IMR-90 (cell line): ENCODE data around the gene ERP44. TPM values are rescaled to one million over a fixed set of nuclear protein-coding genes. Genes with fewer than 3 reads are reported as not detected.

ENCODE experiments used
- ATAC-seq: fragments of 200-7000 bp; cut with Tn5 transposase; 2 replicates; pipeline ENCODE4 v1.9.1; 2020; ENCODE audit warnings: low read depth, mild to moderate bottlenecking, moderate library complexity
- BruUV-seq: library from RNA; stranded (reverse); fragments of 400-500 nt; replicated peaks from 2 replicates; lab custom pipeline; 2021; lab: Mats Ljungman, UMichigan
- CTCF ChIA-PET: fragments of 300-600 bp; formaldehyde crosslinking; extraction: SDS; loops from one replicate; lab custom pipeline; 2021; ENCODE audit warnings: antibody characterized with exemption; lab: Yijun Ruan, JAX
- POLR2A ChIA-PET: fragments of 300-600 bp; sonication (Branson Sonifier 250); formaldehyde crosslinking; loops from one replicate; lab custom pipeline; 2022; ENCODE audit warnings: antibody characterized with exemption; ENCODE audit not compliant: unreplicated experiment; lab: Charles Lee
- DNase-seq: peaks from one replicate; pipeline ENCODE4 v3.0.0; 2013
- H2AFZ ChIP-seq: replicated peaks from 2 replicates; pipeline ENCODE3; 2013; ENCODE audit warnings: low read length, mild to moderate bottlenecking; ENCODE audit not compliant: poor library complexity
- H2AK5ac ChIP-seq: 2 replicates; pipeline ENCODE4 v1.6.1; 2013; ENCODE audit warnings: low read depth, low read length, inconsistent platforms
- H2AK9ac ChIP-seq: replicated peaks from 2 replicates; pipeline ENCODE3; 2013; ENCODE audit warnings: mild to moderate bottlenecking, low read depth, low read length, moderate library complexity; ENCODE audit not compliant: poor library complexity
- H2BK120ac ChIP-seq: 2 replicates; pipeline ENCODE4 v1.6.1; 2013; ENCODE audit warnings: low read depth, low read length, inconsistent platforms
- H2BK15ac ChIP-seq: 3 replicates; pipeline ENCODE4 v1.6.1; 2013; ENCODE audit warnings: low read depth, low read length, inconsistent platforms
- H2BK20ac ChIP-seq: 2 replicates; pipeline ENCODE4 v1.6.1; 2013; ENCODE audit warnings: low read depth, mild to moderate bottlenecking, inconsistent platforms, low read length, moderate library complexity
- H2BK5ac ChIP-seq: 2 replicates; pipeline ENCODE4 v1.6.1; 2013; ENCODE audit warnings: mild to moderate bottlenecking, low read depth, low read length, inconsistent platforms; ENCODE audit not compliant: poor library complexity, severe bottlenecking
- H3K14ac ChIP-seq: replicated peaks from 2 replicates; pipeline ENCODE4 v1.6.1; 2013; ENCODE audit warnings: low read depth, low read length, inconsistent platforms
- H3K18ac ChIP-seq: 2 replicates; pipeline ENCODE4 v1.6.1; 2013; ENCODE audit warnings: low read depth, low read length, control low read depth
- H3K23ac ChIP-seq: 2 replicates; pipeline ENCODE4 v1.6.1; 2013; ENCODE audit warnings: low read depth, low read length, inconsistent platforms
- H3K27ac ChIP-seq: 2 replicates; pipeline ENCODE4 v1.5.1; 2013; ENCODE audit warnings: mild to moderate bottlenecking, control low read depth, low read length; ENCODE audit not compliant: insufficient read depth
- H3K27me3 ChIP-seq: 2 replicates; pipeline ENCODE4 v1.6.1; 2013; ENCODE audit warnings: low read length; ENCODE audit not compliant: control insufficient read depth, insufficient read depth
- H3K36me3 ChIP-seq: 2 replicates; pipeline ENCODE4 v1.6.1; 2013; ENCODE audit warnings: low read length, mixed read lengths; ENCODE audit not compliant: control insufficient read depth, insufficient read depth
- H3K4ac ChIP-seq: 2 replicates; pipeline ENCODE4 v1.6.1; 2013; ENCODE audit warnings: low read depth, low read length, inconsistent platforms
- H3K4me1 ChIP-seq: 2 replicates; pipeline ENCODE4 v1.6.1; 2013; ENCODE audit warnings: low read length, mixed read lengths; ENCODE audit not compliant: control insufficient read depth, insufficient read depth
- H3K4me2 ChIP-seq: 2 replicates; pipeline ENCODE4 v1.6.1; 2013; ENCODE audit warnings: low read depth, mild to moderate bottlenecking, control low read depth, low read length, moderate library complexity
- H3K4me3 ChIP-seq: 2 replicates; pipeline ENCODE4 v1.5.1; 2013; ENCODE audit warnings: low read depth, mild to moderate bottlenecking, control low read depth, low read length, moderate library complexity; ENCODE audit not compliant: insufficient read depth
- H3K56ac ChIP-seq: 2 replicates; pipeline ENCODE4 v1.6.1; 2013; ENCODE audit warnings: low read length, inconsistent platforms; ENCODE audit not compliant: insufficient read depth; ENCODE audit errors: extremely low read depth
- H3K79me1 ChIP-seq, 2 experiments: 2 replicates each; pipeline ENCODE4 v1.6.1; 2013; ENCODE audit warnings: low read length in 2 of 2, inconsistent platforms in 1 of 2, low read depth in 1 of 2
- H3K9ac ChIP-seq: 2 replicates; pipeline ENCODE4 v1.6.1; 2013; ENCODE audit warnings: low read depth, low read length, control low read depth
- H3K9me1 ChIP-seq: 2 replicates; pipeline ENCODE4 v1.6.1; 2013; ENCODE audit warnings: low read length, inconsistent platforms; ENCODE audit not compliant: insufficient read depth
- H3K9me3 ChIP-seq: 2 replicates; pipeline ENCODE4 v1.6.1; 2013; ENCODE audit warnings: low read length; ENCODE audit not compliant: control insufficient read depth, insufficient read depth
- H4K20me1 ChIP-seq: 2 replicates; pipeline ENCODE4 v1.6.1; 2013; ENCODE audit warnings: low read length, inconsistent platforms; ENCODE audit not compliant: insufficient read depth
- H4K5ac ChIP-seq: 2 replicates; pipeline ENCODE4 v1.6.1; 2013; ENCODE audit warnings: mild to moderate bottlenecking, low read depth, low read length, control low read depth
- H4K8ac ChIP-seq, 2 experiments: 2 replicates each; pipeline ENCODE4 v1.6.1; 2013; ENCODE audit warnings: low read depth in 2 of 2, low read length in 2 of 2, control low read depth in 1 of 2, inconsistent platforms in 1 of 2
- H4K91ac ChIP-seq: 2 replicates; pipeline ENCODE4 v1.6.1; 2013; ENCODE audit warnings: low read depth, low read length, inconsistent platforms; ENCODE audit not compliant: insufficient read depth
- CEBPB ChIP-seq: IDR thresholded peaks from 2 replicates; pipeline ENCODE4 v1.6.1; 2012; ENCODE audit warnings: low read depth, low read length, improper control_type of control experiment
- POLR2A ChIP-seq: IDR thresholded peaks from 2 replicates; pipeline ENCODE4 v1.6.1; 2012; ENCODE audit warnings: mild to moderate bottlenecking, low read depth, low read length
- RCOR1 ChIP-seq: IDR thresholded peaks from 2 replicates; pipeline ENCODE4 v1.6.1; 2012; ENCODE audit warnings: mild to moderate bottlenecking, low read length, improper control_type of control experiment; ENCODE audit not compliant: insufficient replicate concordance
- RFX5 ChIP-seq: IDR thresholded peaks from 2 replicates; pipeline ENCODE4 v1.8.0; 2012; ENCODE audit warnings: low read depth, mild to moderate bottlenecking, low read length, moderate library complexity
- WGBS, 2 experiments: methylation state at CpG; one replicate each; pipeline versions ENCODE4 v1.1.5 to v1.1.7; 2013; ENCODE audit warnings: missing lambda C conversion rate in 2 of 2; ENCODE audit not compliant: insufficient read length in 1 of 2; ENCODE audit errors: extremely low coverage in 2 of 2; 5-methylcytosine and 5-hydroxymethylcytosine counted together
- dilution Hi-C: fragments of 300-500 bp; cut with HindIII; formaldehyde crosslinking; loops from one replicate; pipeline ENCODE4 v1.14.3; 2018; ENCODE audit warnings: low sequenced_read_pairs; ENCODE audit not compliant: unreplicated experiment
- in situ Hi-C: fragments of 300-500 bp; cut with MboI; formaldehyde crosslinking; loops from 3 replicates; pipeline ENCODE4 v1.14.3; 2019; ENCODE audit warnings: low sequenced_read_pairs, inconsistent platforms, mixed read lengths
- intact Hi-C: fragments of 100-400 bp; cut with micrococcal nuclease; formaldehyde crosslinking; loops from 2 replicates; pipeline ENCODE4 v1.10.0; 2022
- polyA plus RNA-seq, 3 experiments: library from polyadenylated mRNA; depleted of rRNA; stranded (reverse); fragments of >200 nt; gene quantifications; 2 replicates each; pipeline ENCODE4 v1.2.3, GENCODE V29; 2012; ENCODE audit warnings: low replicate concordance in 1 of 3
- total RNA-seq: library from RNA; depleted of rRNA; stranded (reverse); fragments of >200 nt; gene quantifications from 2 replicates; pipeline ENCODE4 v1.2.3, GENCODE V29; 2012

The ERP44 gene
- total and polyA plus RNA-seq, 2 of the 4 experiments (the other 2 are of a cell fraction), result 9.1 to 13.5 TPM

- Histone ChIP-seq H3K4me3 (no peak overlapping the region; the same call in 1 of the 2 replicates), H3K9me1 (peaks cover 2% of the 10 kb centered on the region; the same call in 1 of the 2 replicates), H2BK5ac (peak overlapping the region; percentile 21), H2BK15ac (no peak overlapping the region), H2BK20ac (no peak overlapping the region), H4K5ac (no peak overlapping the region), H3K56ac (no peak overlapping the region), H4K91ac (peak overlapping the region; percentile 4; the same call in 1 of the 2 replicates), H3K36me3 (no peaks in the 10 kb centered on the region), H3K9ac (no peak overlapping the region), H3K18ac (peak overlapping the region; percentile 50; the same call in 1 of the 2 replicates), H3K9me3 (no peaks in the 10 kb centered on the region), H3K23ac (peak overlapping the region; percentile 53; the same call in 1 of the 2 replicates), H3K27me3 (no peaks in the 10 kb centered on the region), H2AK5ac (0 out of 2 replicates have a peak overlapping the region, but pooled peaks have one; percentile 25), H3K79me1 (peaks cover 11 to 53% of the 10 kb centered on the region in 2 experiments), H2AK9ac (no peak overlapping the region), H2AFZ (no peak overlapping the region), H3K4me1 (peaks cover 12% of the 10 kb centered on the region), H4K8ac (no peak overlapping the region), H3K27ac (peak overlapping the region; percentile 73), H3K14ac (peak overlapping the region; percentile 75), H3K4ac (peak overlapping the region; percentile 55), H2BK120ac (no peak overlapping the region), H3K4me2 (peak overlapping the region; percentile 86), H4K20me1 (peaks cover 13% of the 10 kb centered on the region; the same call in 1 of the 2 replicates)
- no TSS peak for BruUV-seq
- DNase-seq (peak; percentile 51), ATAC-seq (peak; percentile 24; the same call in 1 of the 2 replicates)
- in situ Hi-C loops, result no loop called here
- dilution Hi-C loops, result no loop called here
- ChIA-PET POLR2A (interaction anchor here (0.5 kb wide), 1 partner anchor 27 kb away, joined by 4 read pairs; no protein-coding TSS in a partner anchor), CTCF (interaction anchor here (0.5 kb wide), 1 partner anchor 67 kb away, joined by 4 read pairs; no protein-coding TSS in a partner anchor)
- TF ChIP-seq RFX5, result no peak
- TF ChIP-seq CEBPB, result no peak
- TF ChIP-seq POLR2A, result no peak
- TF ChIP-seq RCOR1, result no peak
- no CpG with 5 or more reads among the region's 2 CpGs for WGBS, 2 experiments
- intact Hi-C loops, result no loop called here
These were observed 32.3 kb downstream of the ERP44 start for GRCh38 chr9:100066539-100066938.
